NCI-H1092 treated with DMSO at 0.1 percent for 48 hours (cell line): ENCODE results near the gene CACNA2D2.

Experiments used
- DNase-seq: peaks from one replicate; lab custom pipeline; 2025; lab: John Stamatoyannopoulos, UW

Gene CACNA2D2

GRCh38 chr3:50427217-50427616 lies 76.2 kb downstream of the CACNA2D2 start:
- peak; percentile 57 for DNase-seq

- no peak for DNase-seq
Measured at GRCh38 chr3:50425911-50426310, 77.5 kb downstream of the CACNA2D2 start.

- DNase-seq = peak; percentile 88
Measured at GRCh38 chr3:50423543-50423942, 79.9 kb downstream of the CACNA2D2 start.

- DNase-seq = no peak
Measured at GRCh38 chr3:50422153-50422552, 81.3 kb downstream of the CACNA2D2 start.

GRCh38 chr3:50419595-50420370 lies 83.7 kb downstream of the CACNA2D2 start:
- no peak for DNase-seq

- DNase-seq = no peak
Measured at GRCh38 chr3:50418850-50419249, 84.6 kb downstream of the CACNA2D2 start.

DNA sequence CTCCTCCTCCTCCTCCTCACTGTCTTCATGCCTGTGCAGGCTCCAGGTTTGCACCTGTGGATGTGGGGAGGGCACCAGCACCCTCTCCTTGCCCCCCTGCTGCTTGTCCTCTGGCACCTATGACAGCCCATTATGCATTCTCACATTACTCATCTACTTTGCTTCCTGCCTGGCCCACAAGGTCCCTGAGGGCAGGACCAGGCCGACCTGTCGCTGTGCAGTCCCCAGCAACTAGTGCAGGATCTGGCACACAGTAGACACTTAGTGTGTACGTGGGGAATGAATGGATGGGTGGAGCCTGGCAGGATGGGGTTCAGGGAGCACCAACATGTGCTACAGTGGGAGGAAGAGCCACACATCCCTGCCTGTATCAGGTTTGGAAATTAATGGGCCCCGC lies 85.8 kb downstream of the CACNA2D2 start:
- DNase-seq = no peak

- DNase-seq = no peak
Measured at GRCh38 chr3:50416736-50417636, 86.4 kb downstream of the CACNA2D2 start.

- no peak for DNase-seq
Measured at GRCh38 chr3:50415816-50416215, 87.6 kb downstream of the CACNA2D2 start.

DNA sequence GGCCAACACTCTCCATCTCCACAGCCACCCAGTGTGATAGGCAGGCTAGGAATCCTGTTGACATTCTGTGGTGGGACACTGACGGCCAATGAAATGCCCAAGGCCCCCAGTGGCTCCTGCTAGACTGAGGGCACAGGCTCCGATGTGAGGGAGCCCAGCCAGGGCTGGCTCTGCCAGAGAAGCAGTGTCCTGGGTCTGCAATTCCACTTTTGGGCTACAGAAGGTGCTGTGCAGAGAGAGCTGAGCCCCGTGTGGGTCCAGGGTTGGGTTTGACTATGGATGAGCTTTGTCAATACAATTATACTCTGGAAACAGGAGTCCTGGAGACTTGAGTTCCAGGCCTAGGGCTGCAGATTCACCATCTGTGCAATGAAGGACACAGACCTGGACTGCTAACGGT lies 88.4 kb downstream of the CACNA2D2 start:
- no peak for DNase-seq

DNA sequence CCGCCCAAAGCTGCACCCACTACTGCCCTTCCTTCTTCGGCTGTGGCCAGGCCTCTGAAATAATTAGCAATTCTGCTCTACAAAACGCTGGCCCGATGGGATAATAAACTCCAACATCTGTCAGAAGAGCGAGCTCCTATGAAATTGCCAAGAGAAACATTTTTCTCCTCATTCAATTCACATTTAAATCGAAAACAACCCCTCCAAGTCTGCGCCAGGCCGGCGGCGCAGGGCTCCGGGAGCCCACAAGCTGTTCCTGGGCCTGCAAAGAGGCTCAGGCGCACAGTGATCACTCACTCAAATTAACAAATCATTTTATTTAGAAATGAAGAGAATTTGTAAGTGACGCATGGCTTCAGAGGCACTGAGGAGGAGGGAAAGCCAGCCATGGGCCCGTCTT lies 88.8 kb downstream of the CACNA2D2 start:
- no peak for DNase-seq

DNA sequence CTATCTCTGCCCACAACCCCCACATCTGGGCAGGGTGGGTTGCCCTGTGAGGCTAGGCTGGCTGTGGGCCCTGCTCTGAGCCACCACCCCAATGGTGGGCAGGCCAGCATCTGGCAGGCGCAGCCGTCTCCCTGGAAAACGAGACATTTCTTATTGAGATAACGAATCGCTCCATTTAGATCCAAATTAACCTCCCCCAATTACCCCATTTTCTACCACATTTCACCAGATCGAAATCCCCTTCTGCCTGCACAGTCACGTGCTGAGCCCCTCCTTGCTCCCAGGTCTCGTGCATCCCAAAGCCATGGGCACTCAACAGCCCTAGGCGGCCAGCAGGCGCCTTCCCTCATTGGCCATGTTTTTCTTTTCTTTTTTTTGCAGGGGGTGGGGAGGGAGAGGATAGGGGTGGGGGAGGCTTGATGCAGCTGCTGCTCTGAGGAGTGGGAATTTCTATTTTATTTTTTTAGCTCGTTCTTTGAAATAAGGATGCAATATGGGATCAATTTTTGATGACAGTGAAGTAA lies 91.1 kb downstream of the CACNA2D2 start:
- no peak for DNase-seq

- DNase-seq = no peak
Measured at GRCh38 chr3:50411229-50411628, 92.2 kb downstream of the CACNA2D2 start.

DNA sequence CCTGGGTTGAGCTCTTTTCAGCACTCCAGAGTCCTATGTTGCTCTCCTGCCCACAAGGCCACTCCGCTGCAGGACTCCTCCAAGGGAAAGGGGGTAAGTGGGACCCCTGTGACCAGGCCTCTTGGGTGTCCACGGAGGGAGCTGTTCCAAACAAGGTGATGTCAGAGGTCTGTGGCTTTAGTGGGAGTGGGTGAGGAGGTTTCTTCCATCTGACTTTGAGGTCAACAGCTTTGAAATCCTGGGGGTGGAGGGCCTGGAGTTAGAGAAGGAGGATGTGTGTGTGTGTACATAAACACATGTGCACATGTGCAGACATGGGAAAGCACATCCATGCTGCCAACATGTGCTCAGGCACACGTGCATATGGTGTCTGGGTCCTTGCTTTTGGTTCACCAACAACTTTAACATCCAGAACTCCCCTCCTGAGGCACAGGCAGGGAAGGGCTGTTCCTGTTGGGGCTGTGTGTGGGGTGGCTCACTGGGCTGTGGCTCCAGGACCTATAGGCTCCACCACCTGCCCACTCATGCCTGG lies 92.8 kb downstream of the CACNA2D2 start:
- DNase-seq = no peak

DNA sequence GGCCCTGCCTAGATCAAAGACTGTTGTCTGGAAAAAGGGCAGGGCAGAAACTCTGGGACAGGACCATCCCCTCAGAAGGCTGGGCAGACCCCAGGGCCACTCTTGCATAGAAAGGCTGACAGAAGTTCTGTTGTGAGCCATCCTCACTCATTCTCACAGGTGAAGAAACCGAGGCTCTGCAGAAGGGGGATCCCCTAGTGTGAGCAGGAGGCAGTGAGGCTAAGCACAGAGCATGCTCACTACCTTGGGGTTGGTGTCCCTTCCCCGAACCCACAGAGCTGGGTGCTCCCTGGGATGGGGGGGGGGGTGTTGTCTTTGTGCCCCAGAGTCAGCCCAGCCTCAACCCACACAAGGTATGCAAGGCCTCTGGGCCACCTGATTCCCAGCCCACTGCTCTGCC lies 93.2 kb downstream of the CACNA2D2 start:
- no peak for DNase-seq

- DNase-seq = peak; percentile 29
Measured at GRCh38 chr3:50408443-50408944, 94.9 kb downstream of the CACNA2D2 start.

DNA sequence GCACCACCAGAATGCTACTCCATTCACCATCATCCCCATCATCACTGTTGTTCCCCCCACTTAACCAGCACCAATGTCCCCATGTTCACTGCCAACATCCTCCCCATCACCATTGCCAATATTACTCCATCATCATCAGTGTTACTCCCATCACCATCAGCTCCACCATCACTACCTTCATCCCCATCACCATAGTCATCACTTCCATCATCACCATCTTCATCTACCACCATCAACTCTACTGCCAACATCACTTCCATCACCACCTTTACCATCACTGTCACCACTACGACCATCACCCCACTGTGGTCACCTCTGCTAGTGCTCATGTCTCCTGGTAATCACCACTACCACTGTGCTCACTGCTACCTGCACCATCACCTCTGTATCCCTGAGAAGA lies 96.9 kb downstream of the CACNA2D2 start:
- DNase-seq = no peak

- no peak for DNase-seq
Measured at GRCh38 chr3:50405249-50405648, 98.2 kb downstream of the CACNA2D2 start.

DNA sequence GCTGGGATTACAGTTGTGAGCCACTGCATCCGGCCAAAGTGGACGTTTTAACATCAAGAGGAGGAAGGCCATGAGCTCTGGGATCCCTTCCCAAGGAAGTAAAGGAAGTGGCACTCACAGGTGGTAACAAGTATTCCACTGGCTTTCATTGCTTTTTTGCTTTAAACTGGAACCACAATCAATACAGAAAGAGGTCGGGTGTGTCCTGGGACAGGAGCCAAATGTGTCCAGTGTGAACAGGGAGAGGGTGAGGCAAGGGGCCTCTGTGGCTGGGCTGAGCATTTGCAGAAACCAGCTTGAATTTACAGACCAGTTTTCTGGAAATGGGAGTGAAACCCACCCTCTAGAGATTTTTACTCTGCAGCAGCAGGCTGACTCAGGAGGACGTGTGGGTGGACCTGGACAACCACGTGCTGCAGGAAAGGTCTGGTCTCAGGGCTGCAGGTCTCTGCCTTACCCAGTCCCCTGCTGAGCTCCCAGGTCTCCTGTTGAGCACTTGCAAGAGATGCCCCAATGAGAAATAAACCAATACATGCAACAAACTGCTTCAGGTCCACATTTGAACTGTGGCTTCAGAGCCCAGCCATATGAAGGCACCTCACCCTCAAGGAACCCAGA lies 101.3 kb downstream of the CACNA2D2 start:
- no peak for DNase-seq

- DNase-seq = no peak
Measured at GRCh38 chr3:50396502-50396901, 106.9 kb downstream of the CACNA2D2 start.

GRCh38 chr3:50395070-50395860 lies 108.2 kb downstream of the CACNA2D2 start:
- no peak for DNase-seq
